Activated gamma-delta T cell (primary cell): ENCODE measurements around the gene SLC19A3.
"Not testable (repeated sequence)": the region's sequence is repeated elsewhere in the genome, so short reads cannot be mapped to it uniquely, and the experiment has no call there.

Experiments
- DNase-seq: peaks from one replicate; lab custom pipeline; 2025; lab: John Stamatoyannopoulos, UW

The SLC19A3 gene

GRCh38 chr2:227703280-227703732 is 14.5 kb downstream of the SLC19A3 start:
- no peak for DNase-seq

- DNase-seq, result no peak
Observed at GRCh38 chr2:227701556-227701955, 16.3 kb downstream of the SLC19A3 start.

GRCh38 chr2:227696990-227697679 is 20.7 kb downstream of the SLC19A3 start:
- no peak for DNase-seq

DNA sequence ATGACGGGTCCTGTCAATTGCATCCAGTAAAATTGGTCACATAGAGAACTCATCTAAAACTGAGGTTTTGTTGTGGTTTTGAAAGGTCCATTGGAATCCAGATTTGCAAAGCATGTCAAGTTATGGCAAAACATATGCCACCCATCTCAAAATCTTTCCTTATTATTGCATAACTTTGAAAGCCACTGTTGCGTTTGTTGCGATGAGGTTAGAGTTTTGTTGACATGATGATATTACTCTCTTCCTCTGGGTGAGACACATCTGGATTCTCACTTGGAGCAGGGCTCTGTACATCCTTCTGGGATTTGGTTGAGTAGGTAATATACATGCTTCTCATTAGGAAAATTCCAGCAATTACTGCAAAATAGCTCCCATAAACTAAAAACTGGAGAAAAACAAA is 30.6 kb downstream of the SLC19A3 start:
- DNase-seq, result no peak

- no peak for DNase-seq
Observed at GRCh38 chr2:227684258-227684657, 33.6 kb downstream of the SLC19A3 start.

DNA sequence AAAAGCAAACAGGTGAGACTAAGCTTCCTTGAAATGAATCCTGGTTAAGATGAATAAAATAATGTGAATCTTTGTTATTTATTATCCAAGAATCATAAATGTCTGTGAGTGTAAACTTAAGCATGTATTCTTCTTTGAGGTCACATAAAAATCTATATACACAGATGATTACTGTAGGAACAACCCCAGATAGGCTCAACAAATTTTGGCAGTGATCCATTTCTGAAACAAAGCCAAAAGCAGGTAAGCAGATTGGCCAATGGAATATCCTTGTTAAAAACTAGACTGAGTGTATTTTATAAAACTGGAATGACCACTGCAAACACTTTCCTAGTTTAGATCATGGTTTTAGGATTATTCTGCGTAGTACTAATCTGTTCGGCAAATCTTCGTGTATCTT is 39.9 kb downstream of the SLC19A3 start:
- no peak for DNase-seq

- no peak for DNase-seq
Observed at GRCh38 chr2:227674485-227674884, 43.3 kb downstream of the SLC19A3 start.

- DNase-seq, result not testable (repeated sequence)
Observed at GRCh38 chr2:227673620-227674019, 44.2 kb downstream of the SLC19A3 start.

DNA sequence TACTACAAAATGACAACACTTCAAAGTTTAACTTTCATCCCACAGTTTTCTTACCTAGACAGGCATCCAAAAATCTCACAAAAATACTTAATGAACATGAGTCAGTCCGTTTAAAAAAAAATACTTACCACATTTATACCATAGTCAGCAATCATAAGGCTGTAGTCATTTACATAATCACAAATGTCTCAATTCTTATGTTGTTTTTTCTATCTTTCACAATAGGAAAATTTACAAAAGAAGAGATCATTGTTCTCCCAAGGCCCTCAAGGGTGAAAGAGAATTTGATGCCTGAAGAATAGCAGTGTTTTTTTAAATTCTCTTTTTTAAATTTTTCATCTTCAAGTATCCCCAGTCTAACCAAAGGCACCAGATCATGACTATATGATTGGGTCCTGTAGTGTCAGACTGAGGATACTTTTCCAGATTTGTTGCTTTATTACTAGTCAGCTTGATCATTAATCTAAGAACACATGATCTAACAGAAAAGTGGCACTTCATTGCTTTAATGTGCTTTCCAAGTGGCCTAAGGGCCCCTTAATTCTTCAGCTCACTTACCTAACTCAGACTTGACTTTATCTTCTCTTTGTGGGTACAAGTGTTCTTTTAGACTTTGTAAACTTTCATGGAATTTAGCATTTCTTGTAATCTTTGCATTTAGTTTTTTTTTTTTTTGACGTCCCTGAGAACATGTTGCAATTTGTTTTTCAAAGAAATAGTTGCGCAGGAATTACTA is 46.5 kb downstream of the SLC19A3 start:
- DNase-seq, result no peak

GRCh38 chr2:227666631-227667170 is 51.1 kb downstream of the SLC19A3 start, which contains the start of gene SCYGR5:
Gene SCYGR5, plus strand, starts transcription at chr2:227666804. Its CDS starts 0 bp downstream, at chr2:227666804.
- DNase-seq, result not testable (repeated sequence)

DNA sequence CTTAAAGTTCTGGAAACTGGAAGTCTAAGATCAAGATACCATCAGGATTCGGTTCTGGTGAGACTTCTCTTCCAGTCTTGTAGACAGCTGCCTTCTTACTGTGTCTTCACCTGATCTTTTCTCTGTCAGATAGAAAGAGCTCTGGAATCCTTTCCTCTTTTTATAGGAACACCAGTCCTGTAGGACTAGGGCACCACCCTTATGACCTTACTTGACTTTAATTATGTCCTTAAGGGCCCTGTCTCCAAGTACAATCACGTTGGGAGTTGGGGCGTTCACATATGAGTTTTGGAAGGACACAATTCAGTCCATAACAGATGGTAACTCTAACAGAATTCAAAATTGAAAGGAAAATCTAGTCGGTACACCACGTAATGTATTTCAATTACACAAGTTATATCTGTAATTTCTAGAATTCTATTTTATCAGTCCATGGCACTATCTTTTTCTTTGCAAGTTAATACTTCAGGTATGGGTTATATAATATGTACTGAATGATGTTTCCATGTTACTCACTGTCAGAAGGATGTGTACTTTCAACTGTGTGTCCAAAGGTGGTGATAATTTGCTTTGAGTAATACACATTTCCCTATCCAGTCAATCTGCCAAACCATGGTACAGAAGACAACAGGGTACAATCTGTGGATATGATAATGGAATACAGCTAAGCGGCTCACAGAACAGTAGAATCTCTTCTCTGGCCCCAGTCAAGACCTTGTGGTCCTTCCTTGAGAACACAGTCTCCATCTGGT is 52.5 kb downstream of the SLC19A3 start:
- DNase-seq, result no peak

GRCh38 chr2:227661827-227662226 is 56.0 kb downstream of the SLC19A3 start:
- no peak for DNase-seq

DNA sequence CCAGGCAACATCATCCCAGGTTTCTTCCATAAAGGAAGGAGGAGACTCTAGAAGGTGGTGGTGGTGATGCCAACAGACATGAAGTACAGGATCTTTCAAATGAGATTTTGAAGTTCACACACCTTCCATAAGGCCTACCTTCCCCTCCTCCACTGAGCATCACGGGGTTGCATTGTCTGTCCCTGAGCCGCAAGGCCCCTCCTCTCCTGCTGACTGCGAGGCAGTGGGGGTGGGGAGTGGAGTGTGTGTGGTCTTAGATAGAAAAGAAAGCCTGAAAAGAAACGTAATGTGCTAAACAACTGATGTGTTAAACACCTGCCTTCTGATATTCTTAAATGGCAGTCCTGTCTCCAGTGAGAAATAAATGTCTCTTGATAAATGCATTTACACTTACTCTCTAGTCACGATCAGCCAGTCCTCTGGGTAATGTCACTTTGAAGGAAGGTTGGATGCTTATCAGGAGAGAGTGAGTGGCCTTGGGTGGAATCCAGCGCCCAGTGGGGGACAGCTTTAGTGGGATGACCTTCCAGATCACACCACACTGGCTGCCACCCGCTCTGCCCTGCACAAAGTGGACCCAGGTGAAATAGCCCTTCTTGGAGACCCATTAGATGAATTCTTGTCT is 56.7 kb downstream of the SLC19A3 start:
- DNase-seq, result no peak

- no peak for DNase-seq
Observed at GRCh38 chr2:227657199-227657845, 60.5 kb downstream of the SLC19A3 start.

- DNase-seq, result no peak
Observed at GRCh38 chr2:227655454-227655853, 62.4 kb downstream of the SLC19A3 start.

DNA sequence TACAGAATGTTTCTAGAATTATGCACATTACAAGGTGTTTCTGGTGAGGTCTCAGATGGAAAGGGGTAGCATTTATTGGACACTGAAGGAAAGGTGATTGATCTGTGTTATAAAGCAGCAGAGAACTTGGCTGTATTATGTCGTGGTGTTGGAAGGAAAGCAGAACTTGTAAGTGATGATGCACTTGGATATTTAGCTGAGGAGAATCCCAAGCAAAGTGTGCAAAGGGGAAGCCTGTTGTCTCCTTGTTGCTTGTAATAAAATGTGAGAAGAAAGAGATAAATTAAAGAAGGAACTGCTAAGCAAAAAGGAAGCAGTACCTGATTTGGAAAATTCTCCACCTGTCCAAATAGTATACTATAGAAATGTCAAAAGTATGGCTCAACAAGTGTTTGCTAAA is 63.4 kb downstream of the SLC19A3 start:
- no peak for DNase-seq

- no peak for DNase-seq
Observed at GRCh38 chr2:227653419-227653818, 64.4 kb downstream of the SLC19A3 start.

DNA sequence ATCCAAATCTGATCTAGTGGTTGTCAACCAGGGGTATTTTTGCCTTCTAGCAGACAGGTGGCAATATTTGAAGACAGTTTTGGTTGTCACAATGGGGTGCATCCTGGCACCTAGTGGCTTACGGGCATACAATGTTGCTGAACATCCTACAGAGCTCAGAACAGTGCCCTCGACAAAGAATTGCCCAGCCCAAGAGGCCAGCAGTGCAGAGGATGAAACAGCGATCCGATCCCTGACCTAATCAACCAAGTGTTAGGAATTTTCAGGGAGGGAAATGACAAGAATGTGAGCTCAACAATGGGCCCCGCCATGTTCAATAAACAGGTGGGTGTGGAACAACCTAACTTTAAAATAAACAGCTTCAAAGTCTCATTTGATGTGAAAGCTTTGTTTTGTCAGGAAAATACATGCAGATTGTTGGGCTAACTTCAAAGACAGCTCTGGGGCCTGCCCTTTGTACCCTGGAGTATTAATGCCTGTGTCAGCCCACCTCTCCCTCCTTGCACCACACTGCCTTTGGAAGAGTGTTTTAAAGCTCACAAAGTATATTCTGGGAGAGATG is 73.8 kb downstream of the SLC19A3 start:
- no peak for DNase-seq

DNA sequence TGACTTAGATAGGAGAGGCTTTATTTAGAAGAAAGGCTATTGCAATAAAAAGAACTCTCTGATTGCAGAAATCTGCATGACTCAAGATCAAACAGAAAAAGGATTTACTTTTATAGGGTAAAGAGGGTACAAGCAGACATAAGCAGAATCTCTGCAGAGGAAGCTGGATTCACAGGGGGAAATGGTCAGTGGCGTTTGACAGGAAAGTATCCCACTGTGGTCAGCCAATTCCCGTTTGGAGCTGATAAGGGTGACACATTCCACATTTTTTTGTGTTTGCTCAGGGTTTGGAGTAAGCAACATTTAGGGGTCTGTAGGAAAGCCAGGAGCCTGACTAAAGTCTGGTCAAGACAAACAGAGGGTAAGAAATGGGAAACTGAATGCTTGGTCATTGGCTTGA is 75.2 kb downstream of the SLC19A3 start:
- no peak for DNase-seq

- DNase-seq, result no peak
Observed at GRCh38 chr2:227634201-227634600, 83.6 kb downstream of the SLC19A3 start.
